ENCODE results near the gene GYPE.
"Not testable (repeated sequence)": the region's sequence is repeated elsewhere in the genome, so short reads cannot be mapped to it uniquely, and the experiment has no call there.

DNA sequence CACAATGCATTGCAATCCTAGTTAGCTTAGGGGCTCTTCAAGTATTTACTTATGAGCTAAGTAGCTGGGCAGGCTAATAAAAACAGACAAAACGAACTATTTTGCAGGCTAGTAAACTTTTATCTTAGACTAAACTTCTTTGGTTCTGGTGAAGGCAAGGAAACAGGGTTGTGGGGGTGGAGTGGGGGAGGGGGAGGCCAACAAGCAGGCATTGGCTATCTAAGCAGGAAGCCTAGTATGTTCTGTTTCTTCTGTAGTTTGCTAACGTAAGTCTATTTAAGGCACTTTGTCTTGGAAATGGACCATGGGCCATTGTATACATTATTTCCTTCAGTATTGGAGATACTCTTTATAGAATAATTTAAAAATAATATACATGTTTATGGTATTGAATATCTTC lies 35.3 kb upstream of the GYPE start:
- TF ChIP-seq, protein P1, sequence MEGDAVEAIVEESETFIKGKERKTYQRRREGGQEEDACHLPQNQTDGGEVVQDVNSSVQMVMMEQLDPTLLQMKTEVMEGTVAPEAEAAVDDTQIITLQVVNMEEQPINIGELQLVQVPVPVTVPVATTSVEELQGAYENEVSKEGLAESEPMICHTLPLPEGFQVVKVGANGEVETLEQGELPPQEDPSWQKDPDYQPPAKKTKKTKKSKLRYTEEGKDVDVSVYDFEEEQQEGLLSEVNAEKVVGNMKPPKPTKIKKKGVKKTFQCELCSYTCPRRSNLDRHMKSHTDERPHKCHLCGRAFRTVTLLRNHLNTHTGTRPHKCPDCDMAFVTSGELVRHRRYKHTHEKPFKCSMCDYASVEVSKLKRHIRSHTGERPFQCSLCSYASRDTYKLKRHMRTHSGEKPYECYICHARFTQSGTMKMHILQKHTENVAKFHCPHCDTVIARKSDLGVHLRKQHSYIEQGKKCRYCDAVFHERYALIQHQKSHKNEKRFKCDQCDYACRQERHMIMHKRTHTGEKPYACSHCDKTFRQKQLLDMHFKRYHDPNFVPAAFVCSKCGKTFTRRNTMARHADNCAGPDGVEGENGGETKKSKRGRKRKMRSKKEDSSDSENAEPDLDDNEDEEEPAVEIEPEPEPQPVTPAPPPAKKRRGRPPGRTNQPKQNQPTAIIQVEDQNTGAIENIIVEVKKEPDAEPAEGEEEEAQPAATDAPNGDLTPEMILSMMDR (IDR thresholded peaks at IDR 0.05), result not testable (repeated sequence)
- TF ChIP-seq POLR2A (IDR thresholded peaks at IDR 0.05), result not testable (repeated sequence)

Data from adrenal gland (tissue), 5 donors.